CD14-positive monocyte (primary cell): ENCODE results near the gene TACR1. TPM values are rescaled to one million over a fixed set of nuclear protein-coding genes. Genes with fewer than 3 reads are reported as not detected.
A peak's percentile ranks its signal among the peaks of the same experiment; 100 is the strongest.

Experiments used
- DNase-seq, 3 donors: peaks; one replicate each; pipeline ENCODE4 v3.0.0-alpha.2; 2011 to 2022
- H2AFZ ChIP-seq: 2 replicates; pipeline ENCODE4 v1.6.0; 2012; ENCODE audit warnings: mild to moderate bottlenecking, low read depth, low read length, inconsistent platforms; ENCODE audit not compliant: insufficient read depth, poor library complexity, severe bottlenecking
- H3K27ac ChIP-seq, 2 donors: 1 replicate in 1 of 2; 2 replicates in 1 of 2; pipeline ENCODE4 v1.5.1; 2012 to 2013; ENCODE audit warnings: low read length in 2 of 2, control low read depth in 1 of 2, inconsistent platforms in 1 of 2, low read depth in 1 of 2, mild to moderate bottlenecking in 1 of 2
- H3K27me3 ChIP-seq, 2 donors: one replicate each; pipeline versions ENCODE4 v1.6.0 to v1.6.1; 2011 to 2013; ENCODE audit warnings: low read length in 2 of 2; ENCODE audit not compliant: control insufficient read depth in 2 of 2, insufficient read depth in 2 of 2
- H3K36me3 ChIP-seq, 2 donors: replicated peaks in 1 of 2; 1 replicate in 1 of 2; 2 replicates in 1 of 2; pipeline versions ENCODE4 v1.5.1 to v1.6.1; 2012 to 2013; ENCODE audit warnings: low read length in 2 of 2, control low read depth in 1 of 2, inconsistent platforms in 1 of 2, mild to moderate bottlenecking in 1 of 2; ENCODE audit not compliant: insufficient read depth in 2 of 2, control insufficient read depth in 1 of 2
- H3K4me1 ChIP-seq, 2 donors: 1 replicate in 1 of 2; 2 replicates in 1 of 2; pipeline versions ENCODE4 v1.5.1 to v1.6.1; 2012 to 2013; ENCODE audit warnings: low read length in 2 of 2, control low read depth in 1 of 2, inconsistent platforms in 1 of 2, mild to moderate bottlenecking in 1 of 2, moderate library complexity in 1 of 2; ENCODE audit not compliant: insufficient read depth in 2 of 2, control insufficient read depth in 1 of 2
- H3K4me2 ChIP-seq: replicated peaks from 2 replicates; pipeline ENCODE3; 2012; ENCODE audit warnings: low read length, moderate library complexity, mild to moderate bottlenecking; ENCODE audit not compliant: poor library complexity, severe bottlenecking; ENCODE audit errors: extremely low read depth
- H3K4me3 ChIP-seq, 3 experiments: fragments of 200-600 bp in 1 of 3; sonication (generic) in 1 of 3; replicated peaks in 1 of 3; 1 replicate in 2 of 3; 2 replicates in 1 of 3; pipeline ENCODE4 v1.5.1; 2011 to 2013; ENCODE audit warnings: low read length in 3 of 3, mild to moderate bottlenecking in 3 of 3, control low read depth in 2 of 3, low read depth in 2 of 3, inconsistent platforms in 1 of 3, moderate library complexity in 1 of 3
- H3K79me2 ChIP-seq: 2 replicates; pipeline ENCODE4 v1.6.0; 2012; ENCODE audit warnings: mild to moderate bottlenecking, control low read depth, inconsistent platforms, low read length, moderate library complexity; ENCODE audit not compliant: insufficient read depth
- H3K9ac ChIP-seq: 2 replicates; pipeline ENCODE4 v1.6.0; 2017; ENCODE audit warnings: low read length, mild to moderate bottlenecking; ENCODE audit not compliant: insufficient read depth, poor library complexity, severe bottlenecking
- H3K9me3 ChIP-seq, 2 donors: replicated peaks in 1 of 2; 1 replicate in 1 of 2; 2 replicates in 1 of 2; pipeline versions ENCODE4 v1.5.1 to v1.6.1; 2012 to 2013; ENCODE audit warnings: low read length in 2 of 2, control low read depth in 1 of 2; ENCODE audit not compliant: control insufficient read depth in 1 of 2, insufficient read depth in 1 of 2
- H4K20me1 ChIP-seq: 2 replicates; pipeline ENCODE4 v1.6.0; 2012; ENCODE audit warnings: mild to moderate bottlenecking, low read length, control low read depth, moderate library complexity; ENCODE audit not compliant: insufficient read depth
- H3K27ac Mint-ChIP-seq, 7 donors: one replicate each; pipeline ENCODE4 v1.8.0; 2020; ENCODE audit warnings: mild to moderate bottlenecking in 7 of 7, mixed read lengths in 7 of 7, moderate library complexity in 6 of 7, inconsistent platforms in 2 of 7
- H3K27me3 Mint-ChIP-seq, 3 donors: one replicate each; pipeline ENCODE4 v1.8.0; 2021 to 2022; ENCODE audit warnings: low read depth in 3 of 3, mild to moderate bottlenecking in 3 of 3, mixed read lengths in 3 of 3, moderate library complexity in 3 of 3, inconsistent platforms in 1 of 3
- H3K36me3 Mint-ChIP-seq, 2 donors: one replicate each; pipeline ENCODE4 v1.8.0; 2020; ENCODE audit warnings: mixed read lengths in 2 of 2, inconsistent platforms in 1 of 2, mild to moderate bottlenecking in 1 of 2
- H3K4me1 Mint-ChIP-seq: one replicate; pipeline ENCODE4 v1.8.0; 2020; ENCODE audit warnings: mild to moderate bottlenecking, mixed read lengths
- H3K4me3 Mint-ChIP-seq, 2 donors: one replicate each; pipeline ENCODE4 v1.8.0; 2020; ENCODE audit warnings: mild to moderate bottlenecking in 2 of 2, mixed read lengths in 2 of 2, moderate library complexity in 1 of 2
- H3K9me3 Mint-ChIP-seq, 7 donors: one replicate each; pipeline ENCODE4 v1.8.0; 2020 to 2022; ENCODE audit warnings: mixed read lengths in 7 of 7, mild to moderate bottlenecking in 6 of 7, moderate library complexity in 6 of 7, inconsistent platforms in 2 of 7
- CTCF ChIP-seq: fragments of 200-600 bp; IDR thresholded peaks from one replicate; pipeline ENCODE4 v1.8.0; 2022; ENCODE audit warnings: antibody characterized with exemption, mild to moderate bottlenecking
- WGBS: methylation state at CpG from one replicate; pipeline ENCODE4 v1.1.5; 2013; ENCODE audit warnings: missing lambda C conversion rate; ENCODE audit not compliant: insufficient coverage; 5-methylcytosine and 5-hydroxymethylcytosine counted together
- intact Hi-C, 2 donors: fragments of 100-400 bp; cut with micrococcal nuclease; formaldehyde crosslinking; loops; one replicate each; pipeline versions ENCODE4 v1.15.0 to v1.15.1; 2023
- polyA plus RNA-seq, 3 donors: library from polyadenylated mRNA; depleted of rRNA in 1 of 3; unstranded in 2 of 3; stranded (reverse) in 1 of 3; fragments of 300-500 nt in 2 of 3; fragments of >200 nt in 1 of 3; fragmentation: Illumina TruSeq in 2 of 3; gene quantifications; 1 replicate in 2 of 3; 2 replicates in 1 of 3; pipeline ENCODE4 v1.2.3, GENCODE V29; 2012 to 2021

TACR1 gene
- polyA plus RNA-seq, 3 donors, result not detected

DNA sequence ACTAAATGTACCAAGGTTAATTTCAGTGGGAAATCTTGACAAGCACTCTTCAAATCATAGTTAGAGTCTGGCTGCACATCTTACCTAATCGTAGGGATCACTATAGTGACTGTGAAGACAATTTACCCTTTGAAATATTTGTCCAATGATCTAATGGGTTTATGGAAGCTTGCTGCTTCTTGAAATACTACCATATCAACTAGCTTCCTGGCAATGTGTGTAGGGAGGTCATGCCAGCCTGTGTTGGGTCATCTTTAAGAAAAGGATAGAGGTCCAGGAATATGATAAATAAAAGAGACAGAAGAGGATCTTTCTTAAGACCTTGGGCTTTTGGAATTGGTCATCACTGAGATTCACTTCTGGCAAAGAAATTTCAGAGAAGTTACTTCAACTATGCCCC is 156.5 kb downstream of the TACR1 start:
- Mint-ChIP-seq H3K36me3 (no peaks in the 10 kb centered on the region), H3K27me3 (peaks cover 0 to 5% (median 4%) of the 10 kb centered on the region in 3 donors), H3K4me1 (peaks cover 3% of the 10 kb centered on the region), H3K4me3 (no peak overlapping the region), H3K9me3 (no peaks in the 10 kb centered on the region), H3K27ac (no peak overlapping the region)
- Histone ChIP-seq H3K9ac (no peak overlapping the region), H3K79me2 (no peaks in the 10 kb centered on the region), H3K4me1 (peaks cover 12% of the 10 kb centered on the region in 2 donors), H3K27ac (no peak overlapping the region), H3K9me3 (no peaks in the 10 kb centered on the region), H2AFZ (no peak overlapping the region), H3K27me3 (no peaks in the 10 kb centered on the region), H3K36me3 (no peaks in the 10 kb centered on the region), H3K4me2 (no peak overlapping the region), H4K20me1 (no peaks in the 10 kb centered on the region), H3K4me3 (no peak overlapping the region)
- intact Hi-C loops, result no loop called here
- TF ChIP-seq CTCF, result no peak
- WGBS, result no CpG with 5 or more reads among the region's 1 CpG
- DNase-seq, result no peak

DNA sequence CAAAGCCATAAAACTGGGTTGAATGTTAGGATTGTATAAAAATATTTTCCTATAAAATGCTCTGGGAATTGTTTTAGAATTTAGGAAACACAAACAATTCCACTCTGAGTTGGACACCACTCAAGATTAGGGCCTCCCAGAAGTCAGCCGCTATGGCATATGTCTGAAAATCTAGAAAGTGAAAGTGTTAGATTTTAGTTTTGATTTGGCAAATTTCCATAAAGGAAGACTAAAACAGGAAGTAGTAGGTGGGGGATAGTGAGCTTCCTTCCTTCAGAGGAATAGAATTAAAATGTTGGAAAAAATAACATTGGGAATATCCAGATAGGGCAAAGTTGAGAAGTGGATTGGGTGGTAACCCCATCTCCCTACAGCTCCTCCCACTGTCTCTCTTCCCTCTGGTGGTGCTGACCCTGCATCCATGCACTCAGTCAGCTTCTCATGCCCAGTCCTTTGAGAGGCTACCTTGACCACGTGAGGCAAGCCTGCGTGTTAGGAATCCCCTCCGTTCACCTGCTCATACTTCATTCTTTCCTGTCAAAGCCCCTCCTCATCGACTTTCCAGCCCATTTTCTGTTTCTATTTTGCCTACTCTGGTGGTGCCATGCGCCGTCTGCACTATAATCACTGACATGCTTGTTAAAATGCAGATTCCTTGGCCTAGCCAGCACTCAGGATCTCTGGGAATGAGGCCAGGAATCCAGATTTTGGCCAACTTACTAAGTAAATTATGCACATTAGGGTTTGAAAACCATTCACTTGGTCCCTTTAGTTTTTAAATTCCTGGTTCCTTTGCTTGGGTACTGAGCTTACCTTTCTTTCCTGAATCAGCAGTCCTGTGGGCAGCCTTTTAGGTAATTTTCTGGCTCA is 157.4 kb downstream of the TACR1 start:
- DNase-seq, result peak in 2 of 3 donors; percentile 26 to 32
- 98% methylated on average over 5 of the region's 7 CpGs for WGBS
- no peaks in the 10 kb centered on the region for H3K36me3 ChIP-seq
- no peaks in the 10 kb centered on the region for H4K20me1 ChIP-seq
- H2AFZ ChIP-seq, result peak overlapping the region; percentile 13
- H3K4me2 ChIP-seq, result peak overlapping the region; percentile 58
- Mint-ChIP-seq H3K36me3 (no peaks in the 10 kb centered on the region), H3K9me3 (no peaks in the 10 kb centered on the region), H3K27ac (peak overlapping the region in 1 of 7 donors; percentile 13), H3K4me1 (no peaks in the 10 kb centered on the region), H3K27me3 (peaks cover 0 to 5% (median 3%) of the 10 kb centered on the region in 3 donors), H3K4me3 (peak overlapping the region; percentile 49 to 78)
- H3K9me3 ChIP-seq, result no peaks in the 10 kb centered on the region
- peaks cover 12% of the 10 kb centered on the region in 2 donors for H3K4me1 ChIP-seq
- no peaks in the 10 kb centered on the region for H3K79me2 ChIP-seq
- H3K27me3 ChIP-seq, result no peaks in the 10 kb centered on the region
- intact Hi-C loops, result no loop called here
- no peak for TF ChIP-seq CTCF
- peak overlapping the region in 1 of 3 experiments; percentile 49 for H3K4me3 ChIP-seq
- no peak overlapping the region for H3K9ac ChIP-seq
- H3K27ac ChIP-seq, result peak overlapping the region in 1 of 2 donors; percentile 37
